LoVo (cell line): ENCODE measurements around the gene CABP2.
"Not testable (repeated sequence)": the region's sequence is repeated elsewhere in the genome, so short reads cannot be mapped to it uniquely, and the experiment has no call there.

ENCODE experiments used
- DNase-seq: peaks from one replicate; pipeline ENCODE4 v3.0.0-alpha.2; 2016; ENCODE audit warnings: low spot score

Gene CABP2

GRCh38 chr11:67522844-67523555, at the start of gene CABP2:
CABP2 (minus strand) TSS chr11:67523446; CDS start chr11:67523326, 120 bp downstream.
- no peak for DNase-seq

GRCh38 chr11:67572747-67573419, 49.6 kb upstream of the CABP2 start:
- peak; percentile 74 for DNase-seq

GRCh38 chr11:67572305-67572704, 49.1 kb upstream of the CABP2 start:
- DNase-seq, result no peak

- no peak for DNase-seq
Measured at GRCh38 chr11:67571443-67571842, 48.2 kb upstream of the CABP2 start.

GRCh38 chr11:67564230-67564629, 41.0 kb upstream of the CABP2 start:
- no peak for DNase-seq

GRCh38 chr11:67563705-67564114, 40.5 kb upstream of the CABP2 start:
- DNase-seq, result peak; percentile 70

- DNase-seq, result no peak
Measured at GRCh38 chr11:67562963-67563704, 39.9 kb upstream of the CABP2 start.

GRCh38 chr11:67561971-67562619, 38.8 kb upstream of the CABP2 start:
- no peak for DNase-seq

- peak; percentile 24 for DNase-seq
Measured at GRCh38 chr11:67558084-67558772, 35.0 kb upstream of the CABP2 start.

GRCh38 chr11:67556244-67556643, 33.0 kb upstream of the CABP2 start:
- no peak for DNase-seq

GRCh38 chr11:67551697-67552096, 28.5 kb upstream of the CABP2 start:
- DNase-seq, result not testable (repeated sequence)

- no peak for DNase-seq
Measured at GRCh38 chr11:67551127-67551526, 27.9 kb upstream of the CABP2 start.

- DNase-seq, result no peak
Measured at GRCh38 chr11:67548555-67549110, 25.4 kb upstream of the CABP2 start.

- not testable (repeated sequence) for DNase-seq
Measured at GRCh38 chr11:67548112-67548511, 24.9 kb upstream of the CABP2 start.

- DNase-seq, result peak; percentile 46
Measured at GRCh38 chr11:67545280-67545679, 22.0 kb upstream of the CABP2 start.

- peak; percentile 62 for DNase-seq
Measured at GRCh38 chr11:67544616-67545242, 21.5 kb upstream of the CABP2 start.

GRCh38 chr11:67543585-67543984, 20.3 kb upstream of the CABP2 start:
- DNase-seq, result no peak

- no peak for DNase-seq
Measured at GRCh38 chr11:67542971-67543370, 19.7 kb upstream of the CABP2 start.

GRCh38 chr11:67542169-67542568, 18.9 kb upstream of the CABP2 start:
- no peak for DNase-seq

GRCh38 chr11:67541198-67541597, 18.0 kb upstream of the CABP2 start:
- no peak for DNase-seq

GRCh38 chr11:67539550-67539949, 16.3 kb upstream of the CABP2 start:
- no peak for DNase-seq
